ENCODE data around the gene TFF1. TPM values are rescaled to one million over a fixed set of nuclear protein-coding genes. Genes with fewer than 3 reads are reported as not detected.

TFF1 gene
- total RNA-seq, 2 experiments from 2014 or later = 1.1 TPM; not detected in 1

DNA sequence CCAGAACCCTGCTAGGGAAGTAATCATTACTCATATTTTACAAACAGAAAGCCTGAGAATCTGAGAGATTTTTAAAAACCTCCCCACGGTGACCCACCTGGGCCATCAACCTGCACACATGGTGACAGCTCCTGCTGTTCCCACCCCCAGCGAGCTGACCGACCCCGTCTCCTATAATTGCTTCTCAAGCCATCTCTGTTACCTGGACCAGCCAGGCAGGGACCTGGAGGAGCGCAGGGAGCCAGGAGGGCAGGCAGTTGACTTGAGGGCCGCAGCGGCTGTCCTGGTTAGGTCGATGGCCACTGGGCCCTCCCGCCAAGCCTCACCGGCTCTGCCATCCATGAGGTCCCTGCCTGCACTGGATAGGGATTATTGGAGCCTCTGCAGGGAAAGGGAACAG lies 23.2 kb downstream of the TFF1 start:
- POLR2A ChIA-PET = interaction anchor here (0.7 to 1.1 kb wide), 3 partner anchors 15 to 65 kb away, joined by 3 read pairs; no protein-coding TSS in a partner anchor

DNA sequence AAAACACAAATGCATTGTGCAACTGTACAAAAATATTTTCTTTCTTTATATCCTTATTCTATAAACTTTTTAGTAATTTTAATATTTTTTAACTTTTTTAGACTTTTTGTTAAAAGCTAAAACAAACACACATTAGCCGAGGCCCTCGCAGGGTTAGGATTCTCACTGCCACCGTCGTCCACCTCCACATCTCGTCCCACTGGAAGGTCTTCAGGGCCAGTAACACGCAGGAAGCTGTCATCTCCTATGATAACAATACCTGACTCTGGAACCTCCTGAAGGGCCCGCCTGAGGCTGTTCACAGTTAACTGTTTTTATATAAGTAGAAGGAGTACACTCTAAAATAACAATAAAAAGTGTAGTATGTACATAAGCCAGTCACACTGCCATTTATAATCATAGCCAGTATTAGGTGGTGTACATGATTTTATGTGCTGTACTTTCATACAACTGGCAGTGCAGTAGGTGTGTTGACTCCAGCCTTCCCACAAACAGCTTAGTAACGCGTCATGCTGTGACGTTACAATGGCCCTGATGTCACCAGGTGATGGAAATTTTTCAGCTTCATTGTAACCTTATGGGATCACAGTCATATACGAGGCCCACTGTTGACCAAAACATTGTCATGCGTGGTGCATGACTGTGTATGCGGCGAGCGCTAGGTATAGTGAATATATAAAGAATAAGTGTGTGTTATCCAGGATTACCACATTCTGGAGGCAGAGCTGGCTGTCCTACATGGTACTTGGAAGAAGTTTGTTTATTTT lies 24.4 kb downstream of the TFF1 start:
- Mint-ChIP-seq H3K9me3 (peaks cover 1% of the 10 kb centered on the region), H3K27ac (no peak overlapping the region), H3K36me3 (ENCODE audit: low read depth) (no peaks in the 10 kb centered on the region), H3K27me3 (no peaks in the 10 kb centered on the region), H3K4me3 (no peak overlapping the region), H3K4me1 (ENCODE audit: low read depth) (peaks cover 17% of the 10 kb centered on the region)
- DNase-seq = no peak
- CTCF ChIA-PET = interaction anchor here (1.4 kb wide), 1 partner anchor 40 kb away, joined by 5 read pairs; no protein-coding TSS in a partner anchor
- intact Hi-C loops (cut with micrococcal nuclease) = no loop called here
- no peak for TF ChIP-seq CTCF (IDR thresholded peaks at IDR 0.05)
- POLR2A ChIA-PET = interaction anchor here (1.1 kb wide), 1 partner anchor 18 kb away, joined by 3 read pairs; no protein-coding TSS in a partner anchor
- no peak for ATAC-seq

More for the DNA sequence above, 23.2 kb downstream of the TFF1 start:
- Mint-ChIP-seq H3K9me3 (no peaks in the 10 kb centered on the region), H3K4me1 (ENCODE audit: low read depth) (peaks cover 7% of the 10 kb centered on the region), H3K27ac (no peak overlapping the region), H3K27me3 (no peaks in the 10 kb centered on the region), H3K36me3 (ENCODE audit: low read depth) (no peaks in the 10 kb centered on the region), H3K4me3 (no peak overlapping the region)
- ATAC-seq = no peak
- CTCF ChIA-PET = no interaction called here
- intact Hi-C loops (cut with micrococcal nuclease) = no loop called here
- no peak for TF ChIP-seq CTCF (IDR thresholded peaks at IDR 0.05)
- no peak for DNase-seq

DNA sequence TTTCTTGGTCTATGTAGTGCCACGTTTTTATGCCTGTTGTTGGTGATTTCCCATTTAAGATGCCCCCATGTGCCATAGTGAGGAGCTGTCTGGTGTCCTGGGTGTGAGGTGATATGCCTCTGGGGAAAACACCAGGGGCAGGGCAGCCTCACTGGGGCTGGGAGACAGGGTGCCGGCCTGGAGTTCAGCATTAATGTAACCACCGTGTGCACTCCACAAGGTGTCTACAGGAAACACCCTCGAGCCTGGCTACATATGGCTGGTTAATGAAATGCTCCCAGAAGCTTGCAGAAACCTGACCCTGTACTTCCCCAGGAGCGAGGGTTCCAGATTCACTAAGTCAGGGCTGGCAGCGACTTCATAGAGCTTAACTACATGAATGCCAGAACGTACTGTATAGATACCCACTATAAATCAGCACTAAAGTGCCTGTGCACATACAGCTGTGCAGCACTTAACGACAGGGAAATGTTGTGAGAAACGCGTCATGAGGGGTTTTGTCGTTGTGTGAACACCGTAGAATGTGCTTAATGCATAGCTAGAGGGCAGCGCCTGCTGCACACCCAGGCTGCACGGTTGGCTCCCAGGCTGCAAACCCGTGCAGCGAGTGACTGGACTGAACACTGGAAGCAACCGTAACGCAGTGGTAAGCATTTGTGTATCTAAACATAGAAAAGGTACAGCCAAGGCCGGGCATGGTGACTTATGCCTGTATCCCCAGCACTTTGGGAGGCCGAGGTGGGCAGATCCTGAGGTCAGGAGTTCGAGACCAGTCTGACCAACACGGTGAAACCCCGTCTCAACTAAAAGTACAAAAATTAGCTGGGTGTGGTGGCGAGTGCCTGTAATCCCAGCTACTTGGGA lies 25.9 kb downstream of the TFF1 start:
- no peak for TF ChIP-seq CTCF (IDR thresholded peaks at IDR 0.05)
- Mint-ChIP-seq H3K27ac (no peak overlapping the region), H3K27me3 (no peaks in the 10 kb centered on the region), H3K4me3 (no peak overlapping the region), H3K9me3 (peaks cover 1% of the 10 kb centered on the region), H3K36me3 (ENCODE audit: low read depth) (no peaks in the 10 kb centered on the region), H3K4me1 (ENCODE audit: low read depth) (peaks cover 17% of the 10 kb centered on the region)
- ChIA-PET CTCF (interaction anchor here (0.8 to 5.9 kb wide), 2 partner anchors 15 to 30 kb away, joined by 3 to 47 read pairs; no protein-coding TSS in a partner anchor), POLR2A (interaction anchor here (1.5 kb wide), 1 partner anchor 17 kb away, joined by 3 read pairs; no protein-coding TSS in a partner anchor)
- ATAC-seq (no peak), DNase-seq (no peak)
- intact Hi-C loops (cut with micrococcal nuclease) = no loop called here

DNA sequence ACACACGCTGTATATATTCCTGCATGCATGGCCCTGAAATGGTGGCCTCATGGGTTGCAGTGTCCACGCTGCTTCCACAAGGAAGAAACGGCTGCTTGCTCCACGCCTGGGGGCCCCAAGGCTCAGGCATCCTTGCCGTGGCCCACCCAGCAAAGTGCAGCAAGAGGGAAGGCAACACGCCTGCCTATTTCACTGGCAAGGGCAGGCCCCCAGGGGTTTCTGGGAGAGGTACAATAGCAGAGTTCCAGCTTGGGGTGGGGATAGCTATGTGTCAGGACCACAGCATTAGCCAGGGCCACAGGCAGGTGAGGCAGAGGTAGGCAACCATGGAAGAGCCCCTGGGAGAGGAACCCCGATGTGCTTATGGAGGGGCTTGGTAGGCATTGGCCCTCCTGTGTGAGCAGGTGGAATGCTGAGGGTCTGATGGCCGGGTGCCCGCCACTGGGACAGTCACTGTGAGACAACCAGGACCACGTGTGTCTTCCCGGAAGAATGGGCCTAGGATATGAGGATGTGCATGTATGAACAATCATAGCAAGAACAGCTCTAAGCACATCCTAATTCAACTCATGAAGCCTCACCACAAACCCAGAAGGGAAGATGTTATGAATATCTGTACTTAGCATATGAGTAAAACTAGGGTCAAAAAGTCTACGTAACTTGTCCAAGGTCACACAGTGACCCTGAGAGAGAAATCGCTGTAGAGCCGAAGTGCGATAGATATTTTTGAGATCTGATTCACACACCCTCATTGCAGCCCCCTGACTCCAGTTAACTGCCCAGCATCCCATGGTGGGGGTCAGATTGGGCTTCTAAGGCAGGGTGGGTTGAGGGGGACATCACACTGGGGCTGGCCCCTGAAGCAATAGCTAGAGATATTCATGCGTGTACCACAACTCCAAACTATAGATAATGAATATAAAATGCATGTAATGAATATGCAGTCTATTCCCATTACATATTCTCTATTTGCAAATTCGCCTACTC lies 27.3 kb downstream of the TFF1 start:
- H3K27me3 Mint-ChIP-seq = no peaks in the 10 kb centered on the region
- H3K27ac Mint-ChIP-seq = no peak overlapping the region
- no peaks in the 10 kb centered on the region for H3K36me3 Mint-ChIP-seq (ENCODE audit: low read depth)
- DNase-seq (no peak), ATAC-seq (peak; percentile 8)
- intact Hi-C loops (cut with micrococcal nuclease) = loop anchor here (5.0 kb wide), 1 partner anchor 108 kb away; no protein-coding TSS in a partner anchor
- H3K4me1 Mint-ChIP-seq (ENCODE audit: low read depth) = peaks cover 17% of the 10 kb centered on the region
- no peak overlapping the region for H3K4me3 Mint-ChIP-seq
- H3K9me3 Mint-ChIP-seq = peaks cover 1% of the 10 kb centered on the region
- ChIA-PET POLR2A (interaction anchor here (0.8 to 1.8 kb wide), 5 partner anchors 28 to 110 kb away, joined by 3 to 6 read pairs (median 4); partner anchors contain the start of gene TFF1), CTCF (interaction anchor here (0.8 to 5.9 kb wide), 29 partner anchors 8 to 222 kb away, joined by 3 to 47 read pairs (median 5); partner anchors contain the start of genes TFF1 and UBASH3A)
- TF ChIP-seq CTCF (IDR thresholded peaks at IDR 0.05) = no peak
